Stimulated activated CD8-positive, alpha-beta memory T cell treated with anti-CD3 and anti-CD28 coated beads, Interleukin-15, amount 100 ng/mL, for 1 hour (primary cell): ENCODE results near the gene MED13.
A peak's percentile ranks its signal among the peaks of the same experiment; 100 is the strongest.
"Not testable (repeated sequence)": the region's sequence is repeated elsewhere in the genome, so short reads cannot be mapped to it uniquely, and the experiment has no call there.

Experiments
- DNase-seq: peaks from one replicate; pipeline ENCODE4 v3.0.0-alpha.2; 2020; ENCODE audit warnings: low read depth

Gene MED13

GRCh38 chr17:62090021-62090824, 25.1 kb upstream of the MED13 start:
- no peak for DNase-seq

DNA sequence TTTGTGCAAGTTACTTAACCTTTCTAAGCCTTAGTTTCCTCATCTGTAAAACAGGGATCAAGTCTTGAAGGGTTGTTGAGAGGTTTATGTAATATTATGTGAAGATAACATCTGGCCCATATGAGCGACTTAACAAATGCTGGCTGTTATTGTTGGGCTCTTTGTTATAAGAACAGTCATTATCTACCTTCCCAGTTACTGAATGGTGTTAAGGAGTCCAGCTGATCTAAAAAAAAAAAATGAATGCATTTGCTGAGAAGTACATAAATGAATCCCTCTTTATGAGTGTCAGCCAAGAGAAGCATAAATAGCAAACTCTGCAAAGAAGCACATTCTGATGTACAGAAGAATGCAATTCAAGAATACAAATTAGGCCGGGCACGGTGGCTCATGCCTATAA, 24.3 kb upstream of the MED13 start:
- DNase-seq = no peak

DNA sequence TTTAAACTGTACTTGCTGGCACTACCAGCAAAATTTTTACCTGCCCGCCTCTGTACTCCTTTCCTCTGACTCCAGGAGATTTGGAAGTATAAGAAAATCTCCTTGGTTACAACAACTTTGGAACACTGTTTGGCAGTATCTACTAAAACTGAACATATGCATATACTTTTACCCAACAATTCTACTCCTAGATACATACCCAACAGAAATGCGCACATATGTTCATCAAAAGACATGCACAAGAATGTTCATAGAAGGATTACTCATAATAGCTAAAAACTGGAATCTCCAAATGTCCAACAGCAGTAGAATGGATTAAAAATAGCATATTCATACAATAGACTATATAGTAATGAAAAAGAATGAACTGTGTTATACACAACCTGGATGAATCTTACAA, 21.7 kb upstream of the MED13 start:
- no peak for DNase-seq

- DNase-seq = no peak
Measured at GRCh38 chr17:62085511-62086408, 20.7 kb upstream of the MED13 start.

- no peak for DNase-seq
Measured at GRCh38 chr17:62084585-62084984, 19.5 kb upstream of the MED13 start.

DNA sequence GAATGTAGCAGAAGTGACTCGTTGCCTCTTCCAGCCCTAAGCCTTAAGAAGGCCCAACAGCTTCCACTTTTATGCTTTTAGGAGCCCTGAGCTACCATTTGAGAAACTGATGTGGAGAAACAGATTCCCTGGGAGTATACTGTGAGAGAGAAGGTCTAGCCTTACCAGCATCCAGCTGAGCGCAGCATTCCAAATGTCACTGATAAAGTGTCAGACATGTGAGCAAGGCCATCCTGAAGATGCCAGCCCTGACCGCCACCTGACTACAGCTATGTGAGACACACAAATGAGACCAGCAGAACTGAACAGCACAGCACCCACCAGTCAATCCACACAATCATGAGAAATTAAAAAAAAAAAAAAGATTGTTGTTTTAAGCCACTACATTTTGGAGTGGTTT, 18.6 kb upstream of the MED13 start:
- DNase-seq = no peak

DNA sequence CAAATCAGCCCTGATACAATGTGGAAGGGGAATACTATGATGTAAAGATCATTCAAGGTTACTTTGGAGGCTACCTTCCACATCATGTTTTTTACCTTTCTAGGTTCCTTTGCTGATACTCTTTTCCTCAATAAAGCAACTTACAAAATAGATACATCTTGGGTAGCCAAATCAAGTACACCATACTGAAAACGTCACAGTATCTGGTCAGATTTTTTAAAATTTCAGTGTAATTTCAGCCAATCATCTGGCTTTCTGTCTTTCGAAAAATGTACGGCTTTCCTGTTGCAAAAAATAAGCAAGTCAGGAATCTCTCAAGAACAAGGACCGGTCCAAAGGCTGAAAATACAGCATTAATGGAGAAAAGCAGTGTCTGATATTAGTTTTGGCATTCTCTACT, 15.6 kb upstream of the MED13 start:
- no peak for DNase-seq

- no peak for DNase-seq
Measured at GRCh38 chr17:62078009-62078408, 12.9 kb upstream of the MED13 start.

- no peak for DNase-seq
Measured at GRCh38 chr17:62076864-62077788, 12.0 kb upstream of the MED13 start.

- DNase-seq = no peak
Measured at GRCh38 chr17:62075308-62075815, 10.3 kb upstream of the MED13 start.

GRCh38 chr17:62073993-62074392, 8.9 kb upstream of the MED13 start:
- DNase-seq = no peak

- not testable (repeated sequence) for DNase-seq
Measured at GRCh38 chr17:62072855-62073254, 7.8 kb upstream of the MED13 start.

GRCh38 chr17:62070900-62071299, 5.8 kb upstream of the MED13 start:
- no peak for DNase-seq

DNA sequence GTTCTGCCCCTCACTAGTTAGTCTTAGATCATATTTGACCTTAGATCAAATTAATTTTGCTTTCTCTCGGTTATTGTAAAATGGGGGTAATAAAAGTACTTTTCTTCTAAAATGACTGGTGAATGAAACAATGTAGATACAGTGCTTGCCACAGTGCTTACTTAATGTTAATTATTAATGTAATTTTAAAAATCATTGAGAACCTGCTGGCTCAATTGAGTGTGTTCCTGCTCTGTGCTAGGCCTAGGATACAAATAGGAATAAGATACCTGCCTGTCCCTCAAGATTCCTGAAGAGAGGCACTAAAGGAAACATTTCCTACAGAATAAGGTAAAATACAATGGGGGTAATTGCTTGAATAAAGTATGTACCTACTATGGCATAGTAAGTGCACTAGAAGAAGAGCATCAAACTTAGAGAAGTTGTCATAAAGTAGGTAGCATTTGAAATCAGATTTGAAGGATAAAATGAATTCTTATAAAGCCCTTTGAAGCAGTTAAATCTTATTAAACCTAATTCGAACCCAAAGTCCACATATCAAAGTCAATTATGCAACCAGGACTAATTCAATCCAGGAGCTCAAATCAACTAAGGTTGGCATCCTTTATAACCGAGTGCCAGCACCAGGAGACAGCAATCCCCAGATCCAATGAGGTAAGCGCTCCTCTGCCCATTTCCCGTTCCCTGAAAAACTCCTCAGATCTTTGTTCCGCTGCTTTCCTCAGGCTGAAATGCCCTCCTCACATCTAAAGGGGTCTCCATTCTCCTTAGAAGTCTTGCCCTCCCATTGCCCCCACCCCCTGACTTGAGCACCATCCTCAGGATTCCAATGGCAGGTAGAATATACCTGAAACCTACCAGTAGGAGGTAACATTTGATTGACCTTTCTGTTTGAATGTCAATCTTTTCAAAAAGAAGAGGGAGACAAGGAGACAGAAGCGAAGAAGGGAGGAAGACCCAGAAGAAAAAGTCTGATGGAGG, 2.4 kb upstream of the MED13 start:
- DNase-seq = no peak

DNA sequence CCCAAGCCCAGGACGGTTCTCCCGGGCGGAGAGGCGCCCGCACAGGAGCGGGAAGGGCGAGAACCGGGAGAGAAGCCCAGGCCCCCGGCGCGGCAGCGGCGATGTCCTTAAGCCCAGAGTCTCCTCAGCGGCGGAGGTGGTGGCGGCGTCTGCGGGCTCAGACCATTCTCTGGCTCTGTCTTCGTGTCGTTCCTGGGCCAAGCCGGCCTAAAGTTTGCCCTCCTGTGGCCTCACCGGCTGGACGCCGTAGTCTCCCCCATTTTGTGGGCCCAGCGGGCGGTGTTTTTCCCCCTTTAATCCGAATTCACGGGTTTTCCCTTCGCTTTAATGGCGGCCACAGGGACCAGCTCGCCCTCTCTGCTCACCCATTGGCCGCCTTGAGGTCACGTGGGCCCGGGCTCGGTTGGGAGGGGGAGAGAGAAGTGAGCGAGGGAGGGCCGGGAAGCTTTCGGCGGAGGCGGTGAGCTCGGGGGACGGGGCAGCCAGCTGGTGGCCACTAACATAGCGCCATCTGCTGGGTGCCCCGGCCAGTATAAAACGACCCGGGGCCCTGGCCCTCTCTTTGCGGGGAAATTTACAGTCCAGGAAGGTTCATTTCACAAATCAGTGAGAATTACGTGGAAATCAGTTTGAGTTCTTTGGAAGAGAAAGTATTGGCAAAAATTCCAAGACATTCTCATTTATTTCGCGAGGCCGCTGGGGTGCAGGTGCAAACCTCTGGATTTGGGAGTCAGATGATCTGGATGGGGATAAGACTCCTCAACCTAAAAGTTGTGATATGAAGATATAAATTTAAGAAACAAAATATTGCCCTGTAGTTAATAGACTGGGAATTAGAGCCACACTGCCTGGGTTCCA, 762 bp upstream of the MED13 start:
- peak; percentile 96 for DNase-seq

GRCh38 chr17:62064029-62064790, 868 bp downstream of the MED13 start:
- DNase-seq = no peak

GRCh38 chr17:62062944-62063343, 2.1 kb downstream of the MED13 start:
- no peak for DNase-seq

- DNase-seq = no peak
Measured at GRCh38 chr17:62062302-62062701, 2.8 kb downstream of the MED13 start.

- DNase-seq = no peak
Measured at GRCh38 chr17:62059414-62059813, 5.7 kb downstream of the MED13 start.
